HL-60 (cell line): ENCODE measurements around the gene RILPL2.
"Not testable (repeated sequence)": the region's sequence is repeated elsewhere in the genome, so short reads cannot be mapped to it uniquely, and the experiment has no call there.

Source experiments
- DNase-seq, 2 experiments: peaks; one replicate each; pipeline ENCODE4 v3.0.0-alpha.2; 2010 to 2020; ENCODE audit warnings: low read depth in 1 of 2, low spot score in 1 of 2
- H3K27ac ChIP-seq: fragments of 250-450 bp; sonication (Bioruptor Pico); replicated peaks from 2 replicates; pipeline ENCODE4 v1.5.1; 2020; ENCODE audit warnings: mild to moderate bottlenecking, moderate library complexity
- H3K27me3 ChIP-seq: fragments of 250-450 bp; sonication (Bioruptor Pico); 2 replicates; pipeline ENCODE4 v1.5.1; 2021; ENCODE audit warnings: mild to moderate bottlenecking, moderate library complexity; ENCODE audit not compliant: insufficient read depth, poor library complexity, severe bottlenecking
- H3K4me3 ChIP-seq: replicated peaks from 2 replicates; pipeline ENCODE4 v1.5.1; 2011; ENCODE audit warnings: mild to moderate bottlenecking, control low read depth, low read length; ENCODE audit not compliant: insufficient read depth
- GABPA ChIP-seq: IDR thresholded peaks from 2 replicates; pipeline ENCODE4 v1.6.1; 2012; ENCODE audit warnings: low read depth
- POLR2AphosphoS5 ChIP-seq: IDR thresholded peaks from 2 replicates; pipeline ENCODE4 v1.6.1; 2012; ENCODE audit warnings: low read depth
- SPI1 ChIP-seq: IDR thresholded peaks from 2 replicates; pipeline ENCODE4 v1.6.1; 2012; ENCODE audit warnings: low read depth, mild to moderate bottlenecking, borderline replicate concordance
- TF ChIP-seq, protein P1 (sequence below): IDR thresholded peaks from one replicate; pipeline ENCODE4 v1.5.1; 2011; ENCODE audit warnings: low read length, control low read depth, inconsistent platforms; ENCODE audit not compliant: insufficient read depth
- TF ChIP-seq, protein P2 (sequence below): IDR thresholded peaks from 2 replicates; pipeline ENCODE4 v1.6.1; 2012; ENCODE audit warnings: low read depth; ENCODE audit not compliant: insufficient replicate concordance

RILPL2 gene

DNA sequence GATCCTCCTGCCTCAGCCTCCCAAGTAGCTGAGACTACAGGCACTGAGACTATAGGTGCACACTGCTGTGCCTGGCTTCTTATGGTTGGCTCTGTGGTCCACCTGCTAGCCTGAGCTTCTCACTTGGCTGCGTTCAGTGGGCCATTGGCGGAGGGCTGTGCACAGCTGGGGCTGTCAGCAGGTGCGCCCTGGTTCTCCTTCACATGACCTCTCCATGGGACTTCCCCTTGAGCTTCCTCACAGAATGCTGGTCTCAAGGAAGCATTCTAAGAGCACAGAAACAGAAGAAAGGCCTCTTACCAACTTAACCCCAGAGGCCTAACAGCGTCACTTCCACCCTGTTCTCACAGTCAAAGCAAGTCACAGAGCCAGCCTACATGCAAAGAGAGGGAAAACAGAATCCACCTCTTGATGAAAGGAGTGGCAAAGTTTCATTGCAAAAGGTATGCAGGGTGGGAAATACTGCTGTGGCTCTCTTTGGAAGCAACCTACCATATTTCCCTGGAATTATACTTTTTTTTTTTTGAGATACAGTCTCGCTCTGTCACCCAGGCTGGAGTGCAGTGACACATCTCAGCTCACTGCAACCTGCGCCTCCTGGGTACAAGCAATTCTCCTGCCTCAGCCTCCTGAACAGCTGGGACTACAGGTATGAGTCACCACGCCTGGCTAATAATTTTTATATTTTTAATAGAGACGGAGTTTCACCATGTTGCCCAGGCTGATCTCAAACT is 9.3 kb downstream of the RILPL2 start:
- DNase-seq: no peak
- no peak overlapping the region for H3K4me3 ChIP-seq
- TF ChIP-seq POLR2AphosphoS5 (peak; percentile 46; the same call in 1 of the 2 replicates), SPI1 (no peak)
- no peaks in the 10 kb centered on the region for H3K27me3 ChIP-seq
- H3K27ac ChIP-seq: peak overlapping the region; percentile 13; the same call in 1 of the 2 replicates

DNA sequence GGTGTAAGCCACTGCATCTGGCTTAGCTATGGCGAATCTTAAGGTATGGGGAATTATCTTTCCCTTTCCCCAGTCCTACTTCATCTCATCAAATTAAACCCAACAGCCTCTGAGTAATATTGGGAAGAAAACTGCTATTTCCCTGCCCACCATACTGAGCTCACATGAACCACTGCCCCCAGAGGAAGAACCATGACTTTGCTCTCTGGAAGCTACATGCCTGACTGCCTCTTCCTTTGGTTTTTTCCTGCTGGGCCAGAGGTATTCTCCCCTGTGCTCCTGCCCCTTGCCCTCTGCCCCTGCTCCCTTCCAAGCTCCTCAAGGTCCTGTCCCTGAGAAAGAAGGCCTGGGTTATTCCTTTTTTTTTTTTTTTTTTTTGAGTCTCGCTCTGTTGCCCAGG is 15.2 kb downstream of the RILPL2 start:
- H3K4me3 ChIP-seq: no peak overlapping the region
- DNase-seq: no peak
- H3K27me3 ChIP-seq: no peaks in the 10 kb centered on the region
- H3K27ac ChIP-seq: no peak overlapping the region
- TF ChIP-seq, protein P1, sequence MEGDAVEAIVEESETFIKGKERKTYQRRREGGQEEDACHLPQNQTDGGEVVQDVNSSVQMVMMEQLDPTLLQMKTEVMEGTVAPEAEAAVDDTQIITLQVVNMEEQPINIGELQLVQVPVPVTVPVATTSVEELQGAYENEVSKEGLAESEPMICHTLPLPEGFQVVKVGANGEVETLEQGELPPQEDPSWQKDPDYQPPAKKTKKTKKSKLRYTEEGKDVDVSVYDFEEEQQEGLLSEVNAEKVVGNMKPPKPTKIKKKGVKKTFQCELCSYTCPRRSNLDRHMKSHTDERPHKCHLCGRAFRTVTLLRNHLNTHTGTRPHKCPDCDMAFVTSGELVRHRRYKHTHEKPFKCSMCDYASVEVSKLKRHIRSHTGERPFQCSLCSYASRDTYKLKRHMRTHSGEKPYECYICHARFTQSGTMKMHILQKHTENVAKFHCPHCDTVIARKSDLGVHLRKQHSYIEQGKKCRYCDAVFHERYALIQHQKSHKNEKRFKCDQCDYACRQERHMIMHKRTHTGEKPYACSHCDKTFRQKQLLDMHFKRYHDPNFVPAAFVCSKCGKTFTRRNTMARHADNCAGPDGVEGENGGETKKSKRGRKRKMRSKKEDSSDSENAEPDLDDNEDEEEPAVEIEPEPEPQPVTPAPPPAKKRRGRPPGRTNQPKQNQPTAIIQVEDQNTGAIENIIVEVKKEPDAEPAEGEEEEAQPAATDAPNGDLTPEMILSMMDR: no peak
- TF ChIP-seq SPI1: no peak
- TF ChIP-seq POLR2AphosphoS5: no peak
- TF ChIP-seq GABPA: no peak
- TF ChIP-seq, protein P2, sequence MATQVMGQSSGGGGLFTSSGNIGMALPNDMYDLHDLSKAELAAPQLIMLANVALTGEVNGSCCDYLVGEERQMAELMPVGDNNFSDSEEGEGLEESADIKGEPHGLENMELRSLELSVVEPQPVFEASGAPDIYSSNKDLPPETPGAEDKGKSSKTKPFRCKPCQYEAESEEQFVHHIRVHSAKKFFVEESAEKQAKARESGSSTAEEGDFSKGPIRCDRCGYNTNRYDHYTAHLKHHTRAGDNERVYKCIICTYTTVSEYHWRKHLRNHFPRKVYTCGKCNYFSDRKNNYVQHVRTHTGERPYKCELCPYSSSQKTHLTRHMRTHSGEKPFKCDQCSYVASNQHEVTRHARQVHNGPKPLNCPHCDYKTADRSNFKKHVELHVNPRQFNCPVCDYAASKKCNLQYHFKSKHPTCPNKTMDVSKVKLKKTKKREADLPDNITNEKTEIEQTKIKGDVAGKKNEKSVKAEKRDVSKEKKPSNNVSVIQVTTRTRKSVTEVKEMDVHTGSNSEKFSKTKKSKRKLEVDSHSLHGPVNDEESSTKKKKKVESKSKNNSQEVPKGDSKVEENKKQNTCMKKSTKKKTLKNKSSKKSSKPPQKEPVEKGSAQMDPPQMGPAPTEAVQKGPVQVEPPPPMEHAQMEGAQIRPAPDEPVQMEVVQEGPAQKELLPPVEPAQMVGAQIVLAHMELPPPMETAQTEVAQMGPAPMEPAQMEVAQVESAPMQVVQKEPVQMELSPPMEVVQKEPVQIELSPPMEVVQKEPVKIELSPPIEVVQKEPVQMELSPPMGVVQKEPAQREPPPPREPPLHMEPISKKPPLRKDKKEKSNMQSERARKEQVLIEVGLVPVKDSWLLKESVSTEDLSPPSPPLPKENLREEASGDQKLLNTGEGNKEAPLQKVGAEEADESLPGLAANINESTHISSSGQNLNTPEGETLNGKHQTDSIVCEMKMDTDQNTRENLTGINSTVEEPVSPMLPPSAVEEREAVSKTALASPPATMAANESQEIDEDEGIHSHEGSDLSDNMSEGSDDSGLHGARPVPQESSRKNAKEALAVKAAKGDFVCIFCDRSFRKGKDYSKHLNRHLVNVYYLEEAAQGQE: no peak

DNA sequence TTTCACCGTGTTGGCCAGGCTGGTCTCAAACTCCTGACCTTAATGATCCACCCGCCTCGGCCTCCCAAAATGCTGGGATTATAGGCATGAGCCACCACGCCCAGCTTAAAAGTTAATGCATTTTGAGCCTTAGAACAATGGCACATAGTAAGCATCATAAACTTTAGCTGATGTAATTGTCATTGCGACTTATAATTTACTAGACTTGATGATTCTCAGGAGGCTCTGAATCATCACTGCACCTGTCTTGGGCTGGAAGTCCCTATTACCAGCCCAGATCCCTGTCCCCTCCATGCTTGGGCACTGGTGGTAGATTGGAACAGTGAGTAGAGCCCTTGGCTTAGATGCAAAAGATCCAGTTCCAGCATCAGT is 26.5 kb downstream of the RILPL2 start:
- H3K27me3 ChIP-seq: no peaks in the 10 kb centered on the region
- no peak for TF ChIP-seq SPI1
- TF ChIP-seq, protein P2: no peak
- TF ChIP-seq, protein P1: no peak
- no peak for TF ChIP-seq GABPA
- TF ChIP-seq POLR2AphosphoS5: no peak
- no peak for DNase-seq
- H3K27ac ChIP-seq: no peak overlapping the region
- H3K4me3 ChIP-seq: no peak overlapping the region

DNA sequence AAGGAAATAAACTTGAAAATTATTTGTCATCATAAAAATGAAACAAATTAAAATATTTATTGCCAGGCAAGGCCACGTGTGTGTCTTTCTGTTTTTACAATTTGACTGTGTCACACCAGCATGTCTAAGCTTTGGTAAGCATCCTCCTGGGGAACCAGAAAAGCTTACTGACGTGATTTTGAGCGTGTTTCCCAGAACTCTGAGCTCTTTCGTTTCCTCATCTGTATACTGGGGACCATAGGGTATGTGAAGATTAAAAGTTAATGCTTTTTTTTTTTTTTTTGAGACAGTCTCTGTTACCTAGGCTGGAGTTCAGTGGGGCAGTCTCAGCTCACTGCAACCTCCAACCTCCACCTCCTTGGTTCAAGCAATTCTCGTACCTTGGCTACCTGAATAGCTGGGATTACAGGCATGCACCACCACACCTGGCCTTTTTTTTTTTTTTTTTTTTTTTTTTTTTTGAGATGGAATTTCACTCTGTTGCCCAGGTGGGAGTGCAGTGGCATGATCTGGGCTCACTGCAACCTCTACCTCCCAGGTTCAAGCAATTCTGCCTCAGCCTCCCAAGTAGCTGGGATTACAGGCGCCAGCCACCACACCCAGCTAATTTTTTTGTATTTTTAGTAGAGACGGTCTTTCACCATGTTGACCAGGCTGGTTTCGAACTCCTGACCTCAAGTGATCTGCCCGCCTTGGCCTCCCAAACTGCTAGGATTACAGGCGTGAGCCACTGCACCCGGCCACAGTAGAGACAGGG is 27.0 kb downstream of the RILPL2 start:
- DNase-seq, H3K4me3 ChIP-seq, H3K27me3 ChIP-seq, H3K27ac ChIP-seq: not testable (repeated sequence)

DNA sequence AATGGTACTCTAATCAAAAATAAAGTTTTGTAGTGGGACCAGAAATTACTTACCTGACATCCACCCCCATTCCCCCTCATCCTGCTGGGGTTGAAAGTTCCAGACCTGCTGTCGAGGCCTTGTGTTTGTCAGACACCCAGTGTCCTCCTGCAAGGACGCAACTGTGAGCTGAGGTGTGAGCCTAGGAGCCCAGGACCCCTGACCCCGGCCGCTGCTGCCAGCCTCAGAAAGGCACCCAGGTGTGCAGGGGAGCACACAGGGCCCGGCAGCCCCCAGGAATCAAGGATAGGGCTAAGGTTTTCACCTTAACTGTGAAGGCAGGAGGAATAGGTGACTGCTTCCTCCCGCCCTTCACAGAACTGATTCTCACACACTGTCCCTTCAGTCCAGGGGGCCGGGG is 27.9 kb downstream of the RILPL2 start:
- not testable (repeated sequence) for H3K4me3 ChIP-seq, H3K27ac ChIP-seq, DNase-seq, H3K27me3 ChIP-seq

DNA sequence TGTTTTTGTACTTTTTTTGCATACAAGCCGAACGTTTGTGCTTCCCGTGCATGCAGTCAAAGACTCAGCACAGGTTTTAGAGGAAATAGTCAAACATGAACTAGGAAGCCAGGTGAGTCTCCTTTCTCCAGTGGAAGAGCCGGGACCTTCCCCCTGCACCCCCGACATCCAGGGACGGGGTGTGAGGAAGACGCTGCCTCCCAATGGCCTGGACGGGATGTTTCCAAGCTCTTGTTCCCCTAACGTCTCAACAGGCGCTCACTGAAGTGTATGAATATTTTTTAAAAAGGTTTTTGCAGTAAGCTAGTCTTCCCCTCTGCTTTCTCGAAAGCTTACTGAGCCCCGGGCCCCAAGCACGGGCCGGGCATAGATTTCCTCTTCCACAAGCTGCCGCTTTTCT is 28.6 kb downstream of the RILPL2 start:
- not testable (repeated sequence) for H3K27me3 ChIP-seq, H3K27ac ChIP-seq, H3K4me3 ChIP-seq, DNase-seq

DNA sequence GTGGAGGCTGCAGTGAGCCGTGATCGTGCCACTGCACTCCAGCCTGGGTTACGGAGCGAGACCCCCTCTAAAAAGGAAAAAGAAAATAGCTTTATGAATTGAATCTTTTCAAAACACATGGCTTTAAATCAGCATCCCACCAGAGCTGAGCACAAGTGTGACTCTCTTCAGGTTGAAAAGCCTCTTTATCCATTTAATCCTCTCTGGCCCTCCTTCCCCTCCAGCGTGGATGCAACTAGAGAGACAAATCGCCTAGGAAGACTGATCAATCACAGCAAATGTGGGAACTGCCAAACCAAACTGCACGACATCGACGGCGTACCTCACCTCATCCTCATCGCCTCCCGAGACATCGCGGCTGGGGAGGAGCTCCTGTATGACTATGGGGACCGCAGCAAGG is 29.2 kb downstream of the RILPL2 start:
- not testable (repeated sequence) for H3K4me3 ChIP-seq, DNase-seq, H3K27me3 ChIP-seq, H3K27ac ChIP-seq
